Liver (tissue), 9 donors: ENCODE measurements around the gene CDH23. TPM values are rescaled to one million over a fixed set of nuclear protein-coding genes. Genes with fewer than 3 reads are reported as not detected.

ENCODE experiments used
- DNase-seq: peaks from one replicate; pipeline ENCODE4 v3.0.0-alpha.2; 2017; ENCODE audit warnings: low spot score
- H3K27ac ChIP-seq, 2 donors: one replicate each; pipeline ENCODE4 v1.7.0; 2013; ENCODE audit warnings: inconsistent platforms in 2 of 2, low read length in 2 of 2, control low read depth in 1 of 2, low read depth in 1 of 2, mild to moderate bottlenecking in 1 of 2
- H3K27me3 ChIP-seq, 4 donors: one replicate each; pipeline versions ENCODE4 v1.6.1 to v1.7.0; 2013; ENCODE audit warnings: low read length in 3 of 4, inconsistent platforms in 1 of 4, mild to moderate bottlenecking in 1 of 4, moderate library complexity in 1 of 4; ENCODE audit not compliant: control insufficient read depth in 4 of 4, insufficient read depth in 4 of 4
- H3K36me3 ChIP-seq, 4 donors: one replicate each; pipeline versions ENCODE4 v1.6.1 to v1.7.0; 2013; ENCODE audit warnings: low read length in 3 of 4, mild to moderate bottlenecking in 3 of 4, low read depth in 1 of 4, moderate library complexity in 1 of 4; ENCODE audit not compliant: control insufficient read depth in 4 of 4, insufficient read depth in 3 of 4
- H3K4me1 ChIP-seq, 4 donors: one replicate each; pipeline versions ENCODE4 v1.6.1 to v1.7.0; 2013; ENCODE audit warnings: low read length in 3 of 4, mild to moderate bottlenecking in 3 of 4, moderate library complexity in 1 of 4; ENCODE audit not compliant: control insufficient read depth in 4 of 4, insufficient read depth in 4 of 4
- H3K4me3 ChIP-seq, 3 donors: one replicate each; pipeline versions ENCODE4 v1.6.1 to v1.7.0; 2013; ENCODE audit warnings: low read length in 3 of 3, control low read depth in 1 of 3, low read depth in 1 of 3, mild to moderate bottlenecking in 1 of 3
- H3K9ac ChIP-seq, 2 donors: one replicate each; pipeline ENCODE4 v1.7.0; 2013; ENCODE audit warnings: low read length in 2 of 2, mild to moderate bottlenecking in 2 of 2, moderate library complexity in 2 of 2, control low read depth in 1 of 2, low read depth in 1 of 2
- H3K9me3 ChIP-seq, 4 donors: one replicate each; pipeline versions ENCODE4 v1.6.1 to v1.7.0; 2013; ENCODE audit warnings: low read length in 3 of 4; ENCODE audit not compliant: control insufficient read depth in 4 of 4
- EGR1 ChIP-seq, 2 donors: IDR thresholded peaks; 2 replicates each; pipeline ENCODE4 v1.6.1; 2016 to 2018; ENCODE audit warnings: antibody characterized with exemption in 2 of 2, low read depth in 2 of 2
- FOXA1 ChIP-seq: IDR thresholded peaks from 2 replicates; pipeline ENCODE4 v1.6.1; 2016; ENCODE audit warnings: antibody characterized with exemption
- FOXA2 ChIP-seq: IDR thresholded peaks from 2 replicates; pipeline ENCODE4 v1.6.1; 2016; ENCODE audit warnings: antibody characterized with exemption
- GABPA ChIP-seq, 2 donors: IDR thresholded peaks in 1 of 2; conservative IDR thresholded peaks in 1 of 2; 2 replicates each; pipeline ENCODE4 v1.6.1; 2016; ENCODE audit warnings: antibody characterized with exemption in 2 of 2, mild to moderate bottlenecking in 1 of 2, moderate library complexity in 1 of 2
- HNF4A ChIP-seq, 2 donors: conservative IDR thresholded peaks; 2 replicates each; pipeline ENCODE4 v1.6.1; 2016; ENCODE audit warnings: antibody characterized with exemption in 2 of 2, mild to moderate bottlenecking in 2 of 2
- JUND ChIP-seq, 2 donors: IDR thresholded peaks; 2 replicates each; pipeline ENCODE4 v1.6.1; 2016; ENCODE audit warnings: antibody characterized with exemption in 2 of 2
- NR2F2 ChIP-seq: IDR thresholded peaks from 2 replicates; pipeline ENCODE4 v1.6.1; 2016; ENCODE audit warnings: antibody characterized with exemption
- SP1 ChIP-seq: IDR thresholded peaks from 2 replicates; pipeline ENCODE4 v1.6.1; 2018; ENCODE audit warnings: antibody characterized with exemption, mild to moderate bottlenecking
- TAF1 ChIP-seq: conservative IDR thresholded peaks from 2 replicates; pipeline ENCODE4 v1.6.1; 2016; ENCODE audit warnings: antibody characterized with exemption, mild to moderate bottlenecking
- YY1 ChIP-seq: IDR thresholded peaks from 2 replicates; pipeline ENCODE4 v1.6.1; 2016; ENCODE audit warnings: antibody characterized with exemption, mild to moderate bottlenecking
- WGBS: extraction: QIAGEN DNeasy Blood & Tissue Kit; methylation state at CpG from one replicate; pipeline ENCODE4 v1.1.7; 2013; 5-methylcytosine and 5-hydroxymethylcytosine counted together
- polyA plus RNA-seq, 2 donors: library from polyadenylated mRNA; stranded (reverse) in 1 of 2; unstranded in 1 of 2; fragments of 200-250 nt in 1 of 2; fragments of >200 nt in 1 of 2; fragmentation: Nextera tagmentation in 1 of 2; extraction: Ambion mirVana in 1 of 2; gene quantifications; one replicate each; pipeline versions ENCODE4 v1.2.1 to v1.2.3, GENCODE V29; 2013 to 2015
- total RNA-seq, 2 donors: library from RNA; depleted of rRNA; stranded (reverse); fragments of >200 nt; gene quantifications; one replicate each; pipeline ENCODE4 v1.2.3, GENCODE V29; 2014
- TF ChIP-seq, protein P1 (sequence below): IDR thresholded peaks from 2 replicates; pipeline ENCODE4 v1.6.1; 2016; ENCODE audit warnings: antibody characterized with exemption
- TF ChIP-seq, protein P2 (sequence below): fragments of 150-350 bp; IDR thresholded peaks from 2 replicates; pipeline ENCODE4 v1.5.1; 2017; ENCODE audit warnings: improper control_type of control experiment, low read depth, low read length; ENCODE audit not compliant: missing input control
- TF ChIP-seq, protein P3 (sequence below): IDR thresholded peaks from 2 replicates; pipeline ENCODE4 v1.6.1; 2016; ENCODE audit warnings: antibody characterized with exemption
- TF ChIP-seq, protein P4 (sequence below): IDR thresholded peaks from 2 replicates; pipeline ENCODE4 v1.6.1; 2016; ENCODE audit warnings: antibody characterized with exemption
- TF ChIP-seq, protein P5 (sequence below): IDR thresholded peaks from 2 replicates; pipeline ENCODE4 v1.6.1; 2016; ENCODE audit warnings: antibody characterized with exemption, mild to moderate bottlenecking
- donor health status: healthy.
- donor health status: healthy.
- donor health status: healthy.
- donor health status: healthy.
- donor health status: healthy.

CDH23 gene
- total and polyA plus RNA-seq, 4 donors: 1.5 to 4.7 (median 3.4) TPM

DNA sequence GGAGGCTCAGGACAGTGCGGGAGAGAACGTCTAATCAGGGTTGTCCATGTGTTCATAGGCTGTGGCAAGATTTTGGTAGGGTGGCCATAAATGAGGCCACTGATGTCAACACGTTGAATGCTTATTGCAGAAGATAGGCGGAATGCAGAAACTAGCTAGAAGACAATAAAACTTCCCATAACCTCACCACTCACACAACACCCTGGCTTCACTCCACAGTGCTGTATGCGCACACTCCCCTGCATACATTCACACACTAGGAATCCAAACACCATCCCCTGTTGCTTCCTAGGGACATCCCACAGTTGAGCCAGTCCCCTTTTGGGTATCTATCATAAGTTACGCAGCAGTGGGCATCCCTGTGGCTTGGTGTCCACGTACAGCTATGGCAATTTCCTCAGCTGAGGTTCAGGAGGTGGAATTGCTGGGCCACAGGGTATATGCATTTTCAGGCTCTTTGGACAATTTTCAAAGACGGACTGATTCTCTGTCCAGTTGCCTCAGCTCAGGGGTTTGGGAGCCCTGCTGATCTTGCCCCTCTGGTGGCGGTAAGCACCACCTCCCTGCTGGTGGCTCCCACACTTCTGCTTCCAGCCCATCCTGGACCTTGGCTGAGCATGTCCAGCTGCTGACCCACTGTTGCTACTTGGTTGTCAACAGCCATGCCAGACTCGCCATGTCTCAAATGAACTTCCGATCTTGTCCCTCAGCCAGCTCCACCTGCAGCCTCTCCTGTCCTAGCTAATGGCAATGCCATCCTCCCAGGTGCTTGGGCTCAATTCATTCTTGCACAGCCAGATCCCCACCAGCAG is 36.4 kb downstream of the CDH23 start:
- Histone ChIP-seq H3K4me3 (no peak overlapping the region), H3K27ac (no peak overlapping the region), H3K9me3 (no peaks in the 10 kb centered on the region), H3K4me1 (peaks cover 0 to 12% (median 6%) of the 10 kb centered on the region in 4 donors), H3K9ac (no peak overlapping the region), H3K36me3 (no peaks in the 10 kb centered on the region), H3K27me3 (no peaks in the 10 kb centered on the region)
- TF ChIP-seq, protein P1, sequence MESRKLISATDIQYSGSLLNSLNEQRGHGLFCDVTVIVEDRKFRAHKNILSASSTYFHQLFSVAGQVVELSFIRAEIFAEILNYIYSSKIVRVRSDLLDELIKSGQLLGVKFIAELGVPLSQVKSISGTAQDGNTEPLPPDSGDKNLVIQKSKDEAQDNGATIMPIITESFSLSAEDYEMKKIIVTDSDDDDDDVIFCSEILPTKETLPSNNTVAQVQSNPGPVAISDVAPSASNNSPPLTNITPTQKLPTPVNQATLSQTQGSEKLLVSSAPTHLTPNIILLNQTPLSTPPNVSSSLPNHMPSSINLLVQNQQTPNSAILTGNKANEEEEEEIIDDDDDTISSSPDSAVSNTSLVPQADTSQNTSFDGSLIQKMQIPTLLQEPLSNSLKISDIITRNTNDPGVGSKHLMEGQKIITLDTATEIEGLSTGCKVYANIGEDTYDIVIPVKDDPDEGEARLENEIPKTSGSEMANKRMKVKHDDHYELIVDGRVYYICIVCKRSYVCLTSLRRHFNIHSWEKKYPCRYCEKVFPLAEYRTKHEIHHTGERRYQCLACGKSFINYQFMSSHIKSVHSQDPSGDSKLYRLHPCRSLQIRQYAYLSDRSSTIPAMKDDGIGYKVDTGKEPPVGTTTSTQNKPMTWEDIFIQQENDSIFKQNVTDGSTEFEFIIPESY: no peak
- TF ChIP-seq FOXA1 (no peak), FOXA2 (no peak), HNF4A (conservative IDR thresholded peaks at IDR 0.05) (no peak), NR2F2 (no peak), GABPA (IDR thresholded peaks at IDR 0.05 in 1 of 2, conservative IDR thresholded peaks at IDR 0.05 in 1 of 2) (no peak), TAF1 (no peak), YY1 (no peak), SP1 (no peak)
- TF ChIP-seq, protein P2, sequence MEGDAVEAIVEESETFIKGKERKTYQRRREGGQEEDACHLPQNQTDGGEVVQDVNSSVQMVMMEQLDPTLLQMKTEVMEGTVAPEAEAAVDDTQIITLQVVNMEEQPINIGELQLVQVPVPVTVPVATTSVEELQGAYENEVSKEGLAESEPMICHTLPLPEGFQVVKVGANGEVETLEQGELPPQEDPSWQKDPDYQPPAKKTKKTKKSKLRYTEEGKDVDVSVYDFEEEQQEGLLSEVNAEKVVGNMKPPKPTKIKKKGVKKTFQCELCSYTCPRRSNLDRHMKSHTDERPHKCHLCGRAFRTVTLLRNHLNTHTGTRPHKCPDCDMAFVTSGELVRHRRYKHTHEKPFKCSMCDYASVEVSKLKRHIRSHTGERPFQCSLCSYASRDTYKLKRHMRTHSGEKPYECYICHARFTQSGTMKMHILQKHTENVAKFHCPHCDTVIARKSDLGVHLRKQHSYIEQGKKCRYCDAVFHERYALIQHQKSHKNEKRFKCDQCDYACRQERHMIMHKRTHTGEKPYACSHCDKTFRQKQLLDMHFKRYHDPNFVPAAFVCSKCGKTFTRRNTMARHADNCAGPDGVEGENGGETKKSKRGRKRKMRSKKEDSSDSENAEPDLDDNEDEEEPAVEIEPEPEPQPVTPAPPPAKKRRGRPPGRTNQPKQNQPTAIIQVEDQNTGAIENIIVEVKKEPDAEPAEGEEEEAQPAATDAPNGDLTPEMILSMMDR: no peak
- TF ChIP-seq, protein P3, sequence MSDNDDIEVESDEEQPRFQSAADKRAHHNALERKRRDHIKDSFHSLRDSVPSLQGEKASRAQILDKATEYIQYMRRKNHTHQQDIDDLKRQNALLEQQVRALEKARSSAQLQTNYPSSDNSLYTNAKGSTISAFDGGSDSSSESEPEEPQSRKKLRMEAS: no peak
- 86% methylated on average over 11 of the region's 11 CpGs for WGBS
- no peak for DNase-seq

DNA sequence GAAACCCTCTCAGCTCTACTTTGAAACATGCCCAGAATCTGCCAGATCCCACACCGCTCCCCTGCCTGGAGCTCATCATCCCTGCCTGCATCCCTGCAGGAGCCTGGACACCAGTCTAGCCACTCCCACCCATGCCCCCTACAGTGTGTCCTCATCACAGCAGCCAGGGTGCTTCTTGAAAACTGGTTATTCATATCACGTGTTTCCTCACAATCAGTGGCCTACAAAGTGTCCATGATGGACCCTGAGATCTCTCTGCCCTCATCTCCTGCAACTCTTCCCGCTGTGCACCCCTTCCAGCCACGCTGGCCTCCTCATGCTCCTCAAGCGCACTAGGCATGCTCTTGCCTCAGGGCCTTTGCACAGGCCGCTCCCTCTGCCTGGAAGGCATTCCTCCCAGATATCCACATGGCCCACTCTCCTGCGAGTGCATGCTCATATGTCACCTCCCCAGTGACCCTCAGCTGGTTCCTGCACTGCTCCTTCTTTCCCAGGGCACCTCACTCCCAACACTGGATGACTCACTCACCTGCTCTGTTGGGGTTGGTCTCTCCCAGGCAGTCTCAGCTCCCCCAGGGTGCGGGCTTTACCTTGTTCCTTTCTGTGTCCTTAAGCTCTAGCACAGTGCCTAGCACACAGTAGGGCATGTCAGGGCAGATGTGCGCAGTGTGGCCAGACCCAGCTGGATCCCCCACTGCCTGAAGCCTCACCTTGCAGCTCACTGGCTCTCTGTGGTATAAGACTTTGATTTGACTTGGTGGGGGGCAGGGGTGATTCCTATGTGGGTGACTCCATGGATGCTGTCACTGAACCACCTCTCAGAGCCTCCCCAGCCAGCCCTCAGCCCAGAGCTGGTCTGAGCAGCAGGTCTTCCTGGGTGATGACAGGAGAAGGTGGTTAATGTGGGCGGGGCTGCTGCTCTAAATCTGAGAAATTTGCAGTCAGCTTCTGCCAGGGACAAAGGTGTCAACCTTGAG is 37.3 kb downstream of the CDH23 start:
- Histone ChIP-seq H3K4me3 (no peak overlapping the region), H3K9ac (no peak overlapping the region), H3K4me1 (peaks cover 0 to 12% (median 6%) of the 10 kb centered on the region in 4 donors), H3K27ac (no peak overlapping the region), H3K27me3 (no peaks in the 10 kb centered on the region), H3K9me3 (no peaks in the 10 kb centered on the region), H3K36me3 (no peaks in the 10 kb centered on the region)
- 95% methylated on average over 10 of the region's 10 CpGs for whole genome bisulfite sequencing
- DNase-seq: peak; percentile 17
- TF ChIP-seq, protein P4, sequence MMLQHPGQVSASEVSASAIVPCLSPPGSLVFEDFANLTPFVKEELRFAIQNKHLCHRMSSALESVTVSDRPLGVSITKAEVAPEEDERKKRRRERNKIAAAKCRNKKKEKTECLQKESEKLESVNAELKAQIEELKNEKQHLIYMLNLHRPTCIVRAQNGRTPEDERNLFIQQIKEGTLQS: no peak
- TF ChIP-seq, protein P1: no peak
- TF ChIP-seq YY1: no peak
- TF ChIP-seq, protein P2: no peak
- TF ChIP-seq GABPA (IDR thresholded peaks at IDR 0.05 in 1 of 2, conservative IDR thresholded peaks at IDR 0.05 in 1 of 2): no peak
- no peak for TF ChIP-seq SP1
- TF ChIP-seq, protein P5, sequence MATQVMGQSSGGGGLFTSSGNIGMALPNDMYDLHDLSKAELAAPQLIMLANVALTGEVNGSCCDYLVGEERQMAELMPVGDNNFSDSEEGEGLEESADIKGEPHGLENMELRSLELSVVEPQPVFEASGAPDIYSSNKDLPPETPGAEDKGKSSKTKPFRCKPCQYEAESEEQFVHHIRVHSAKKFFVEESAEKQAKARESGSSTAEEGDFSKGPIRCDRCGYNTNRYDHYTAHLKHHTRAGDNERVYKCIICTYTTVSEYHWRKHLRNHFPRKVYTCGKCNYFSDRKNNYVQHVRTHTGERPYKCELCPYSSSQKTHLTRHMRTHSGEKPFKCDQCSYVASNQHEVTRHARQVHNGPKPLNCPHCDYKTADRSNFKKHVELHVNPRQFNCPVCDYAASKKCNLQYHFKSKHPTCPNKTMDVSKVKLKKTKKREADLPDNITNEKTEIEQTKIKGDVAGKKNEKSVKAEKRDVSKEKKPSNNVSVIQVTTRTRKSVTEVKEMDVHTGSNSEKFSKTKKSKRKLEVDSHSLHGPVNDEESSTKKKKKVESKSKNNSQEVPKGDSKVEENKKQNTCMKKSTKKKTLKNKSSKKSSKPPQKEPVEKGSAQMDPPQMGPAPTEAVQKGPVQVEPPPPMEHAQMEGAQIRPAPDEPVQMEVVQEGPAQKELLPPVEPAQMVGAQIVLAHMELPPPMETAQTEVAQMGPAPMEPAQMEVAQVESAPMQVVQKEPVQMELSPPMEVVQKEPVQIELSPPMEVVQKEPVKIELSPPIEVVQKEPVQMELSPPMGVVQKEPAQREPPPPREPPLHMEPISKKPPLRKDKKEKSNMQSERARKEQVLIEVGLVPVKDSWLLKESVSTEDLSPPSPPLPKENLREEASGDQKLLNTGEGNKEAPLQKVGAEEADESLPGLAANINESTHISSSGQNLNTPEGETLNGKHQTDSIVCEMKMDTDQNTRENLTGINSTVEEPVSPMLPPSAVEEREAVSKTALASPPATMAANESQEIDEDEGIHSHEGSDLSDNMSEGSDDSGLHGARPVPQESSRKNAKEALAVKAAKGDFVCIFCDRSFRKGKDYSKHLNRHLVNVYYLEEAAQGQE: no peak
- no peak for TF ChIP-seq JUND (IDR thresholded peaks at IDR 0.05)
- TF ChIP-seq EGR1 (IDR thresholded peaks at IDR 0.05; ENCODE audit: low read depth in 2 of 2): no peak
